ENCODE results near the gene PALLD.
"Not testable (repeated sequence)": the region's sequence is repeated elsewhere in the genome, so short reads cannot be mapped to it uniquely, and the experiment has no call there.

Gene PALLD

DNA sequence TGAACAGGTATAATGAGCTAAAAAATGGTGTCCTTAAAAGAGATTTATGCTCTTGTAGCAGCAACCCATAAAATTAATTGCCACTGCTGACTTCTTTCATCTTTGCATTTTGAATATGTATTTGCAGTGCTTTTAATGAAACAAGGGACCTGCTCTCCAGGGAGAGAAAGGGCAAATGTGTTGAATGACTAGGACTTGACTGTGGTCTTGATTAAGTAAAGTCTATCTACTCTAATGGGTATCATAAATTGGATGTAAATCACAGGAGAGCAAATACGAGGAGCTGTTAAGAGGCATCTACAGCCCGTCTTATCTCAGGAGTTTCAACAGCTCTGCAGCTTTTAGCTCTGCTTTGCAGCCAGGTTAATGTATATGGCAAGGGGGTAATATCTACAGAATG lies 216.4 kb downstream of the PALLD start:
- no peak for DNase-seq

DNA sequence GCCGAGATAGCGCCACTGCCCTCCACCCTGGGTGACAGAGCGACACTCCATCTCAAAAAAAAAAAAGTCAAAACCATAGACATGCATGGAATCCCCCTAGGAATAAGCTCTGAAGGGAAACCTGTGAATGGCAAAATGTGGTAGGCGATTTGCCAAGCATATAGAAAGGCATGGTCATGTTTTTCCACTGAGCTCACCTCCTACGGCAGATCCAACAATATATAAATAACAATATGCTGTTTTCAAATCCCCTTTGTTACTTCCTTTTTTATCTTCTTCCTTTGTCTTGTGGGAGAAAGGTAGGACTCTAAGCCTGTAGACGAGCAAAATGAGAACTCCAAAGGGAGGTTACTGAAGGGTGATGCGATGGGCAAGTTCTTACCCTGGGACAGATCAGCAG lies 219.0 kb downstream of the PALLD start:
- no peak for DNase-seq

DNA sequence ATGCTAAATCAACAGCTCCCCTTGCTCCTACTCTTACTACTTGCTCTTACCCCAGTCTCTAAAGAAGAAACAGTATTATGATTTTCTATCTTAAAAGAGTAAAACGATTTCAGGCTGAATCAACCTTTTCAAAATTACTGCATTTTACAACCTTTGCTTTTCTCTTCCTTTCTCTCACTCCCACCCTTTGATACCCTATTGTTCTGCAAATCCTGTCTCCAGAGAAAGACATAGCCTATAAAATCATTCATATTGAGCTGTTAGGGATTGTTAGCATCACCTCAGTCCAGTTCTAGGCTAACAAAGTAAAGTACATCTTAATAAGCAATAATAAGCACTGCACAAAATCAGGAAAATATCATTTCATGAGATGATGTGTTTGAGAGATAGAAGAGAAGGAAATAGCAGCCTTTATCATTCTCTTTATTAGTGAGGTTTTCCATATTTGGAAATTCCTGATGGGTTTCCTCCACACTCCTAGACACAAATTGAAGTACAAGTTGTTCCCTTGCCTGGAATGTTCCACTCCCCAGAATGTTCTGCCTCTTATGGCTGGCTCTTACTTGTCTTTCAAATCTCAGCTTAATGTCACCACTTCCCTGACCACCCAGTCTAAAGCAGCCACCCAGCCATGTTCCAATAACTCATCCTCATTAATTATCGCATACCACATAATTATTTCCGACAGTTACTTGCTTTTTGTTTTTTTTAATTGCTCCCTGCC lies 219.7 kb downstream of the PALLD start:
- no peak for DNase-seq

DNA sequence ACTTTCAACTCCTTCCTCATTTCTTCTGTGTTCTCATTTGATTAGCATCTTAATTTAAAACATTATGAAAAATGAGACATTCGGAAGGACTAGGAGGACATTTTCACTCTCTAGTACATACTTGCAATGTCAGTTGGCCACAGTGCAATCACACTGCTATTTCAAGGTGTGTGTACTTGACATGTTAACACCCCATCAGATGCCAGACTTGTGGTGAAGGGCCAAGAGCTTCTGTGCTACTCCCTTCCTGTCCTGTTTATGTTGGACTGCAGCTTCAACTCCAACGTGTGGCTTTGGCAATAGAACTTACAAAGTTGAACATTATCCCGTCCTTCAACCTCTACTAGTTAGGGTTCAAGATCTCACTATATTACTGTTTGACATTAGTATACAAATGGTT lies 221.0 kb downstream of the PALLD start:
- no peak for DNase-seq

DNA sequence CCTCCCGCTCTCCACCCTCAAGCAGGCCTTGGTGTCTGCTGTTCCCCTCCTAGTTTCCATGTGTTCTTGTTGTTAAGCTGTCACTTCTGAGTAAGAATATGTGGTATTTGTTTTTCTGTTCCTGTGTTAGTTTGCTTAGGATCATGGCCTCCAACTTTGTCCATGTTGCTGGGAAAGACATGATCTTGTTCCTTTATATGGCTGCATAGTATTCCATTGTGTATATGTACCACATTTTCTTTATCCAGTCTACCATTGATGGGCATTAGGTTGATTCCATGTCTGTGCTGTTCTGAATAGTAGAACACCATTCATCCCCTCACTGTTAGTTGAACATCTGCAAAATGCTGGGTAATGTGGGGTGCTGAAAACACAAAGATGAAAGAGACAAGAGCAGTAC lies 222.9 kb downstream of the PALLD start:
- DNase-seq, result no peak

DNA sequence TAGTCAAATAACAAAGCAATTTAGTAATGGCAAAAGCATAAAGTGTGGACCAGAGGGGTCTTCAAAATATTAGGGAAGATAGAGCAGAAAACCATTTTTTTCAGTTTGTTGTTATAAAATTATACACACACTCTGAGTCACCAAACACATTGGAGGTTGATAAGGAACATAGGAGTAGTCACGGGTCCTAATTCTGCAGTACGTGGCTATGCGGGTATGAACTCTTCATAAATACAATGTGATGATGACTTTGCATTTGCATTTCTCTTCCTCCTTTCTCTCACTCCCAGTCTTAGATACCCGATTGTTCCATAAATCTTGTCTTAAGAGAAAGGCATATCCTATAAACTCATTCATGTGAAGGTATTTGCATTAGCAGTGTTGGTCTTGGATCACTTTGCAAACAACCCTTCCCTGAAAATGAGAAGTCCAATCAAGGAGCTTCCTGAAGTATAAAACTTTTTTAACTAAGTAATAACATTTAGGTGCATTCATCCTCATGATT lies 223.6 kb downstream of the PALLD start:
- DNase-seq, result no peak

DNA sequence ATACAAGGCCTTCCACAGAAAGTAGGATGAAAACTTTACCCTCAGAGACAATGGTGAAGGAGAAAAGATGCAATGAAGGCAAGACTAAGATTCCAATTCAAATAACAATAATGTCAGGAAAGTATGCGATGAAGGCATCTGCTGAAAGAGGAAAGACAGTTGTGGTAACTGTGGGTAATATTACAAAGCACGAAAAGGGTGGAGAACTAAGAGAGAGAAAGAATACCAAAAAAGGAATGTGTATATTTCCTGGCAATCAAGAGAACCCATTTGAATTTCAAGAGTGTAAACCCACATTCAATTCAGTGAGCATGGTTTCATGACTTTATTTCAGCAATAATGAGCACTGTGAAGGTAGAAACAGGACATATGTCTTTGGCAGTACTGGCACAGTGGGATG lies 225.5 kb downstream of the PALLD start:
- no peak for DNase-seq

DNA sequence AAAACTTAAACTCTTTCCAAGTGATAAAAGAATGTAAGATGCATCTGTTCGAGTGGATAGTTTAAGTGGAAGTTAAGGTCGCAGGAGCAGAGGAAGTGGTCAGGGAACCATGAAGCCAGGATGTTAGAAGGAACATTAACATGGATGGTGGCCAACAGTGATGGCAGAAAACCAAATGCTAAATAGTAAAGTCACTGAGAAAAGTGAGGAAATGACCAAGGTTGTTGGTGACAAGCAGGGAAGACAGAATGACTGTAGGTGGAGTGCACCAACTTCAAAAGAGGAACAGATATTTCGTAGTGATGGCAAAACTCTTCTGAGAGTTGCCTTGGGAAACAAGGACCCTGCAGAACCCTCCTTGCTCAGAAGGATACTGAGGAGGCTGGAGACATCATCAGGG lies 226.2 kb downstream of the PALLD start:
- no peak for DNase-seq

DNA sequence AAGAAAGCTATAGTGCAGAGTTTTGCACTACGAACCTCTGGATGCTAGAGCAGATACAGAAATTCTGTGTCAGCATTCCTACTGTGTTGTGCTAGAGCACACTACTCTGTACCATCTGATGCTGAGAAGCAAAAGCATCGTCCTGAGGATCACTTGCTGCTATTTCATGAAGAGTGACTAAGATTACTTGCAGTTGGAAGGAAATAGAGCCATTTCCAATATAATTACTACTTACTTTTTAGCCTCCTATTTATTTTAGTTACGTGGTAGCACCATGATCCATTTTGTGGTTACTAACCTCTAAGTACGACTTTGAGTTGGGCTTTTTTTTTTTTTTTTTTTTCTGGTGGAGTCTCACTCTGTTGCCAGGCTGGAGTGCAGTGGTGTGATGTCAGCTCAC lies 226.7 kb downstream of the PALLD start:
- no peak for DNase-seq

DNA sequence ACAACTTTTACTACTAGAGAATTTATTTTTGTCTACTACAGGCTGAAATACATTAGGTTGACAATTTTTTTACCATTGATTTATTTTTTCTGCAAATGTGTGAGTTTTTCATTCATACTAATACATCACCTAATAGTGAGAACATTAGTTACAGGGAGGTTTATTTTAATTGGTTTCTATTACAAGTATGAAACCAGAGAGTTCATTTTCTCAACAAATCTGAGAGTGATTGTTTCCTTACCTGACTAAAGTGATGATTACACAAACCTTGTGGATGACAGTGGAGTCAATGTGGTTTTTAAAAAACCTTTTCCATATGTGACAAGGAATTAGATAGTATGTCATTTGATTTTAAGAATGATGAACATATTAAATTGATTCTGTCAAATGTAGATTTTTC lies 227.4 kb downstream of the PALLD start:
- no peak for DNase-seq

DNA sequence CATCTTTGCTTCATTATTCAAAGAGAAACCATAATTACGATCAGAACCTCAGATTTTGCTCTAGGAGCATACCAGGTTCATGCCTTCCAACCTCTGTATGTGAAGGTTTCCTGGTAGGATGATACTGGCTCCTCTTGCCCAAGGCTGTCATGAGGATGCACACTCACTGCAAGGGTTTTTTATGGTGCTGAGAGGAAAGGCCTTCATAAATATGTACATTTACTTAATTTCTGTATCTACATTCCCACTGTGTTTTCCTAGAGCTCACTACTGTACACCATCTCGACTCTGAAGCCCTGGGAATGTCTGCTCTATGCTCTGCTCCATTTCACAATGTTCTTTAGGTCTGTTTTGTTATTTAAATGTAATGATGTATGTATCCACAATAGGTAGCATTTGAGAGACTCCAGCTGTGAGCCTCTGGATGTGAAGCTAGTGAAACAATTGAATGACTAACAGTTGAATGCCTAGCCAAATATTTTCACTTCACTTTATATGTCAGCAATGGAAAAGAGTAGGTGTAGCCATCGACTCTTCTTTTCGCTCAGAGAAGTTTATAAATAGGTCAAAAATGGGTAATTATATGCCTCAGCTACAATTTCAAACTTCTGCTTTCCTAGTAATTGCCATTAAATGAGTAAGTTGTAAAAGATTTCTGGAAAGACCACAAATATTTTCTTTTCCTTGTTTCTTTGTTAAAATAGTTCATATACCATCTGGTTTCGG lies 228.0 kb downstream of the PALLD start:
- DNase-seq, result no peak

DNA sequence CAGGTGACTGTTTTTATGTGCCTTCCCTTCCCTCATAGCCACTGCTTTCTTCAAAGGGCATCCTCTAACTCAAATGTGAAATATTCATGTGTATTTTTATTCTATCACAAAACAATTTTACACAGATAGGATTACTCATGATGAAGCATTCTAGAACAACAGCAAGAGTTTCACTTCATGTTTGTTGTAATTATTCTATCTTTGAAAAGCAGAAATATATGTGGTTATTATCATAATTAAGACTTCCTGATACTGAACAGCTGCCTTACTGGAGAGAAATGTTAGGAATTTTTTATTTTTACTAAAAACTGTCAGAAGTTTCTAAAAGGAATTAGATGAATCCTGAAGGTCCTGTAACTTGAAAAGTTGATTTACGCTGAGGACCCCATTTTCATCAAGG lies 229.1 kb downstream of the PALLD start:
- DNase-seq, result no peak

DNA sequence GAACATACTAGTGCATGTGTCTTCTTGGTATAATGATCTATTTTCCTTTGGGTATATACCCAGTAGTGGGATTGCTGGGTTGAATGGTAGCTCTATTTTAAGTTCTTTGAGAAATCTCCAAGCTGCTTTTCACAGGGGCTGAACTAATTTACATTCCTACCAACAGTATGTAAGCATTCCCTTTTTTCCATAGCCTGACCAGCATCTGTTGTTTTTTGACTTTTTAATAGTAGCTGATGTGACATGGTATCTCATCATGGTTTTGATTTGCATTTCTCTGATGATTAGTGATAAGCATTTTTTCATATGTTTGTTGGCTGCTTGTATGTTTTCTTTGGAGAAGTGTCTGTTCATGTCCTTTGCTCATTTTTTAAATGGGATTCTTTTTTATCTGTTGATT lies 230.3 kb downstream of the PALLD start:
- not testable (repeated sequence) for DNase-seq

DNA sequence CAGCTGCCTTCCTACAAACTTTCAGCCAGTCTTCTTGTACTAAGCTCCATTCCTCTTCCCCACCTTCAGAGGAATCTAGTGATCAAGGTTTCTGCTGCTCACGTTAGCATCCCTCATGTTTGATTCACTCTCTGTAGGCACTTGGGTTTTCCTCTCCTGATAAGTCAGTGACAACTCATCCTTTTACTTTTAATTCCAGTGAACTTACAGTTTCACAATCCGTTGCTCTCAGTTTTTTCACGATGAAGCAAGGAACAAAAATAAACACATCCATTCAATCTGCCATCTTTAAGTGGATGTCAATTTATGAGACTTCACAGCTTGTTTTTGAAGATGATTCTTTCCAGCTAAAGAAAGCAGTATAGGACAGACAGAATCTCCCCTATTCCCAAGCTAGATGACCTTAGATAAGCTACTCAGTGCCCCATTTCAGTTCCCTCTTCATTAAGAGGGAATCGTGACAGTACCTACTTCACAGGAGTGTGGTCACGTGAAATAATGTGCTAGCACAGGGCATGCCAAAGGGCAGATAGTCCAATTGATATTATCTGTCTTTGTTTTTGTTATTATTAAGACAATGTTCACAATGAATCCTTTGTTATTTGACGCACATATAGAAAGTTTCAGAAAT lies 234.3 kb downstream of the PALLD start:
- DNase-seq, result no peak

DNA sequence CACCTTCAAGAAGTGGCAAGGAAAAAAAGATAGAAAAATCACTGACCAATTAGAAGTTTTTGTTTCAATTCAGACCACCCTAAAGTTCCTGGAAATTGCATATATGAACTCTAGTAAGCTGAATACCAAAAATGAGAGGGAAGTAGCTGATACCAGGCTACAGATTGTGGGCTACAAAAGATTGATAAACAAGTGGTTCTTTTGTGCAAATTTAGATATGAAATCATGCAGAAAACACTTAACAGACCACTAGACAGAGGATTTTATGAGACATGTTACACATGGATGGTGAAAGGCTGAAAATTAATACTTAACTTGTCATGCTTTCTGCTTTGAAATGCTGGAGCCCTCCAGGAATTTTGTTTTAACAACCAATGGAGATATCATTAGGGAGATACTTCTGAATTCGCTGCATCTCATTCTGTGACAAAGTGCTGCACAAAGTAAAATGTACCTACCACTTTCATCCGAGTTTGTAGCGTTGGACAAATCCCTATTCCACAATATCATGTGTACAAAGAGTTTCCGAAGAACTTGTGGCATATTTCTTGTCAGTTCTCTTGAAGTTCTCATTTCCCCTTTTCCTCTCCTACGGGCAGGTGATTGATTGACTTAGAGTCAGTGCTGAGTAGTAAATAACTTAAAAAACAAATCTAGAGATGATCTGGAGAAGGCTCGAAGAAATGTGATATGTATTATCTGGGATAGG lies 235.0 kb downstream of the PALLD start:
- no peak for DNase-seq

DNA sequence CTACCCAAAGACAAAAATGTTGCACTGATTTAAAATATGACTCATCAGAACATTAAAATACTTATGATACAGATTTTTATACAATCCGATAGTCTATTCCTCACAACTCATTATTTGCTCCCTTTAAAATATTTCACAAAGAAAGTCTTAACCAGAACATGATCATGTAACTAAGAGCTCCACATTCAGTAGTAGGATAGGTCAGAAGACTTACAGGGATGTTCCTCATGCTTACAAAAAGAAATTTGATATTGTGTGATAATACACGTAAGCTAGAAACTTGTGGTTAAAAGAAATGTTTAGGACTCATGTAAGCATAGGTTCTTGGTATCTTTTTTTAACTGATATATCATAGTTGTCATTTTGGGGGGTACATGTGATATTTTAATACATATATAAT lies 235.9 kb downstream of the PALLD start:
- no peak for DNase-seq

DNA sequence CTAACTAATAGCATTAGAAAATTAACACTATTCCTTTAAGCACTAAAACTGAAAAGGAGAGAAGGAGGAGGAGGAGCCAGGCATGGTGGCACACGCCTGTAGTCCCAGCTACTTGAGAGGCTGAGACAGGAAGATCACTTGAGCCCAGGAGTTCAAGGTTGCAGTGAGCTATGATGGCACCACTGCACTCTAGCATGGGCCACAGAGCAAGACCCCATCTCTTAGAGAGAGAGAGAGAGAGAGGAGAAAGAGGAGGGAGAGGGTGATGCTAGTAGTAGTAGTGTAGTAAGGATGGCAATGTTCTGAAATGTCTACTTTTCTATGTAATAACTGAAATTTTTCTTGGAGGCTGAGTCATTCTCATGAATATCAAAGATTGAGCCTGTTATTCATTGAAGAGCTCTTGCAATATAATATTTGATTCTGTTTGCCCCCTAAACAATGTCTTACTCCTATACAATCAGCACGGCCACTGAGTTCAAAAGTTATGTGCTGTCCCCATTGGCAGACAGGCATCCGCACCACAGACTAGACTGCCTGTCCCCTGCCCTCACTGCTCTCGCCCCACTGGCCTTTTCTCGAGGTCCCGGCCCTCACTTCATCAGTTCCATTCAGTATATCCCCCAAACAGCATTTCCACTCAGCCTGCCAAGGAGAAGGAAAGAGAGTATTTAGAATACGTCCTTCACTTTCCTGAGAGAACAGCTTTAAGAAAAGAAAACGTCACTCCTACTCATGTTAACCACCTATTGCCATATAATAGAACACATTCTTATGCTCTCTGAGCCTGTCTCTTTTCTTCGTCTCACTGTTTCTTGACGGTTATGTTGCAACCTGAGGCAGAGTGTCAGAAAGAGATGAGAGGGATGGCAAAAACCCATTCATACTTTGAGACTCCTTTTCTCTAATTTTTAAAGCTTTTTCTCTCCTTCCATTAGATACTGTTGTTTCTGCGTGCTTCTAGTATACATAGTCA lies 238.1 kb downstream of the PALLD start:
- no peak for DNase-seq

DNA sequence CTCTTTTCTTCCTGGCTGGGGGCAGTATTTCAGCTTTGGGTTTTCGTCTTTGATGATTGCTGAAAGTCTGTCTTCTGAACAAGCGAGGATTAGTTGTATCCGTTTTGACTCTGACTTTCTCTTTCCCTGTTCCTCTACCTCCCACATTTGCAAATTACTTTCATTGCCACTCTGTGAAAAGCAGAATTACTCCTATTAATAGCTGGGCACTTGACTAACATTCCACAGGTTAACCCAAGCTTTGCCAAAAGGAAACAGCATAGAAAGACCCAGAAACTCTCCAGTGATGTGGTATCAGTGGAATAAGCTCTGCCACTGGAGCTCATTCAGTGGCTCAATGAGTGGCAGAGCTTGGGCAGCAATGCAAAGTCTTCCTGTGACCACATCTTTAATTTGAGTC lies 238.9 kb downstream of the PALLD start:
- DNase-seq, result no peak

DNA sequence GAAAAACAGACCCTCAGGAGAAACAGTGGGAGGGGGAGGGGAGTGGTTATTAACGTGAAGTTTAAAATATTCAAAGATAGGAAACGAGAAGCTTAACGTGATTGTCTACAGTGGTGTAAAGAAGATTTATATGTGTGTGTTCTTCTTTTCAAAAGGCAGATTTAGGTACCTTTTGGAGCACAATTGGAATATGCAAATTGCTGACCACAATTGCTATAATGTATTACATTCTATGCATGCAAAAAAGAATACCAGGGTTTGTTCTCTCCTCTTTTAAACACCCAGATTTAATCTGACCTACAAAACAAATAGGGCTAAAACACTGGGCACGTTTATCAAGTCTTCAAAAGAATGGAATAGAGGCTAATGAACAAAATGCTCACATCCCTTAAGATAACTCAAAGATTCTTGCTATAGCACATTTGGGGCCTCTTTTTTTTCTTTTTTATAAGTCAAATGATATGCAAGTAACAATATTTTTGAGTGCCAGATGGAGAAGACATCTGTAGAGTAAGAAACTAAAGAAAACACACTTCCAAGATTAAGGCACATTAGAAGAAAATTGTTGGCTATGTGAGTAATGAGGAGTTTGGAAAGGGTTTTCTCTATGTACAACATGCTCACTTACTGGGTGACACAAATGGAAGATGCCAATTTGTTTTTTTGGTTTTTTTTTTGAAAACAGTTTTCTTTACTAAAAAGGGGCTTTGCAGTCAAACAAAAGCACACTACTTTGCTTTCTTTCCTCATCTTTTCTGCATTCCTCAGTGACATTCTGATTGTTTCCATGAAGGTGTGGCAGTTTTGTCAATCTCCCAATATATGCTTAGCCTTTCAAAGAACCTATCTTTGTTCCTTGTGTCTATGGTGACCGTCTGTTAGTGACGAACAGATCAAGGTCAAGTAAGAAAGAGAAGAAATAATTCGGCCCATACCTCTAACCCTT lies 240.3 kb downstream of the PALLD start:
- no peak for DNase-seq

DNA sequence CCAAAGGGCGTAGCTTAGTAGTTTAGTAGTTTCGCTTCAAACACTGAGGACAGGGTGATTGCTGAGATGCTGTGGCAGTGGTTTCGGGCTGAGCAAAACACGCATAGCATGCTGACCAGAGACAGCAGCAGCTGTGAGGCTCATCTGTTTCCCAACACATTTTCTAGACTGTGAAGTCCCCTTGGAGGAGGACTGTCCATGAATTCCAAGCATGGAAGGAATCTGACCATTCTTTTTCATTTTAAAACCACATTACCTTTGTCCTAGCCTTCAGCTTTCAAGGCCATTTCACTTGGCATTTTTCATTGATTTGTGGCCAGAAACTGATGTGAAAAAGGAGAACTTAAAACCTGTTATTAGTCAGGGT lies 240.9 kb downstream of the PALLD start:
- DNase-seq, result no peak

DNA sequence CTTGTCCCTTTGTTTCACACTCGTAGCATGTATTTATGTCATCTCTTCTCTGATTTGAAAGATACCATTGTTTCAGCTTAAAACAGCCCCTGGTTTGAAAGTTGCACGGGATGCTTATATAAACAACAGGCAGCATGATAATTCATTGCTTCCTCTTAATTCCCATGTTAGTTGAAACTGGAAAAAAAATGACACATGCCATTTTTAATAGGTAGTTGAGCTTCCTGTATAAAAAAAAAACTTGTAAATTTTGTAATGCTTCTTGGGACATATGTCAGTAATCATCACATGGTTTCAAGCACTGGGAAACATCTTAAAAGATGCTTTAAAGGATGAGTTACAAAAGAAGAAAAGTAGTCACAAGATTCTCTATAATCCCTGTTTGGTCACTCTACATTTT lies 243.0 kb downstream of the PALLD start:
- DNase-seq, result no peak
